WTC11 (cell line): ENCODE measurements around the gene CYP4F22.
"Not testable (repeated sequence)": the region's sequence is repeated elsewhere in the genome, so short reads cannot be mapped to it uniquely, and the experiment has no call there.

Experiments
- CTCF ChIP-seq: fragments of 200-600 bp; IDR thresholded peaks from 2 replicates; pipeline ENCODE4 v1.8.0; 2022; ENCODE audit warnings: antibody characterized with exemption
- ZSCAN18 ChIP-seq: fragments of 250-450 bp; sonication (Bioruptor Pico); IDR thresholded peaks from 2 replicates; pipeline ENCODE4 v2.1.2; 2022; ENCODE audit warnings: mild to moderate bottlenecking, moderate library complexity

- TF ChIP-seq CTCF; ZSCAN18 (CRISPR knock-in tag): not testable (repeated sequence)
Observed at GRCh38 chr19:15480996-15481395, 27.3 kb upstream of the CYP4F22 start.
